Measurements from ENCODE around the gene ZNF366. TPM values are rescaled to one million over a fixed set of nuclear protein-coding genes. Genes with fewer than 3 reads are reported as not detected.
A peak's percentile ranks its signal among the peaks of the same experiment; 100 is the strongest.

Gene ZNF366, protein sequence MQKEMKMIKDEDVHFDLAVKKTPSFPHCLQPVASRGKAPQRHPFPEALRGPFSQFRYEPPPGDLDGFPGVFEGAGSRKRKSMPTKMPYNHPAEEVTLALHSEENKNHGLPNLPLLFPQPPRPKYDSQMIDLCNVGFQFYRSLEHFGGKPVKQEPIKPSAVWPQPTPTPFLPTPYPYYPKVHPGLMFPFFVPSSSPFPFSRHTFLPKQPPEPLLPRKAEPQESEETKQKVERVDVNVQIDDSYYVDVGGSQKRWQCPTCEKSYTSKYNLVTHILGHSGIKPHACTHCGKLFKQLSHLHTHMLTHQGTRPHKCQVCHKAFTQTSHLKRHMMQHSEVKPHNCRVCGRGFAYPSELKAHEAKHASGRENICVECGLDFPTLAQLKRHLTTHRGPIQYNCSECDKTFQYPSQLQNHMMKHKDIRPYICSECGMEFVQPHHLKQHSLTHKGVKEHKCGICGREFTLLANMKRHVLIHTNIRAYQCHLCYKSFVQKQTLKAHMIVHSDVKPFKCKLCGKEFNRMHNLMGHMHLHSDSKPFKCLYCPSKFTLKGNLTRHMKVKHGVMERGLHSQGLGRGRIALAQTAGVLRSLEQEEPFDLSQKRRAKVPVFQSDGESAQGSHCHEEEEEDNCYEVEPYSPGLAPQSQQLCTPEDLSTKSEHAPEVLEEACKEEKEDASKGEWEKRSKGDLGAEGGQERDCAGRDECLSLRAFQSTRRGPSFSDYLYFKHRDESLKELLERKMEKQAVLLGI
- 1 to 10 TPM in 2 of 4 donors, under 1 TPM in 2; 0.38 to 3.8 (median 2.1) TPM for total RNA-seq

DNA sequence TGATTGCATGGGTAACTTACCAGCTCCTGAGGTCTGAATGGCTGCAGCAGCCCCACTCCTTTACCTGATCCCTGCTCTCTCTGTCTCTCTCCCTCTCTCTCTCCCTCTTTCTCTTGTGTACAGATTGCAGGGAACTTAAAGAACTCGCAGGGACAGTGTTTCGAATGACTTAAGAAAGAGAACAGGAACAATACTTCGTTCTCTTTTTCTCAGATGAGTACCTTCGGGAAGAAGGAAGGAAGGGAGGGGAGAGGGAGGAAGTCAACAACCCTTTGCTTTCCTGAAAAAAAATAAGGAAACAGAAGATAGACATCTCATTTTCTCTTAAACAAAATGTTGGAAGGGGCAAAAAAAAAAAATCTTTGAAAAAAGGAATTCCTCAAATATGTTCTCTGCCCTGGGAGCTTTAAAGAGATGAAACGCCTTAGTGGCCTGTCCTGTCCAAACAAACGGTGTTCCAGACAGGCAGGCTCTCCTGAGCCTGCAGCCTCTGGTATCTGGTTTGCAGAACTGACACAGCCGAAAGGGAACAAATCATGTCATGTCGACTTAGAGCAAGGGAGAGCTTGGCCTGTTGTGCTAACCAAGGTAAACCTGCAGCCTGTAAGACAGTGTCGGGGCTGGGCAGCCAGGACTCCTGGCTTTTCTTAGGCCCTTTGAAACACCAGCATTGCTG, at the start of gene ZNF366:
Gene ZNF366 (minus strand): TSS at position 180 of the 676 bp plus-strand sequence. CDS start 45,914 bp downstream, outside the sequence.
- Histone ChIP-seq H3K4me1 (peaks cover 30% of the 10 kb centered on the region), H3K36me3 (no peaks in the 10 kb centered on the region), H3K27me3 (no peaks in the 10 kb centered on the region), H3K4me3 (peak within 1 kb of the TSS; percentile 27), H3K27ac (no peak within 1 kb of the TSS), H3K9me3 (no peaks in the 10 kb centered on the region)
- WGBS, result 71% methylated on average over 9 of the region's 9 CpGs
- no peak for TF ChIP-seq POLR2A (IDR thresholded peaks at IDR 0.05)
- no peak for TF ChIP-seq POLR2AphosphoS5 (IDR thresholded peaks at IDR 0.05)
- TF ChIP-seq, protein P1, sequence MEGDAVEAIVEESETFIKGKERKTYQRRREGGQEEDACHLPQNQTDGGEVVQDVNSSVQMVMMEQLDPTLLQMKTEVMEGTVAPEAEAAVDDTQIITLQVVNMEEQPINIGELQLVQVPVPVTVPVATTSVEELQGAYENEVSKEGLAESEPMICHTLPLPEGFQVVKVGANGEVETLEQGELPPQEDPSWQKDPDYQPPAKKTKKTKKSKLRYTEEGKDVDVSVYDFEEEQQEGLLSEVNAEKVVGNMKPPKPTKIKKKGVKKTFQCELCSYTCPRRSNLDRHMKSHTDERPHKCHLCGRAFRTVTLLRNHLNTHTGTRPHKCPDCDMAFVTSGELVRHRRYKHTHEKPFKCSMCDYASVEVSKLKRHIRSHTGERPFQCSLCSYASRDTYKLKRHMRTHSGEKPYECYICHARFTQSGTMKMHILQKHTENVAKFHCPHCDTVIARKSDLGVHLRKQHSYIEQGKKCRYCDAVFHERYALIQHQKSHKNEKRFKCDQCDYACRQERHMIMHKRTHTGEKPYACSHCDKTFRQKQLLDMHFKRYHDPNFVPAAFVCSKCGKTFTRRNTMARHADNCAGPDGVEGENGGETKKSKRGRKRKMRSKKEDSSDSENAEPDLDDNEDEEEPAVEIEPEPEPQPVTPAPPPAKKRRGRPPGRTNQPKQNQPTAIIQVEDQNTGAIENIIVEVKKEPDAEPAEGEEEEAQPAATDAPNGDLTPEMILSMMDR (IDR thresholded peaks at IDR 0.05), result no peak
- no peak for TF ChIP-seq EP300 (IDR thresholded peaks at IDR 0.05)
- no peak for DNase-seq (ENCODE audit: low spot score in 2 of 2)

DNA sequence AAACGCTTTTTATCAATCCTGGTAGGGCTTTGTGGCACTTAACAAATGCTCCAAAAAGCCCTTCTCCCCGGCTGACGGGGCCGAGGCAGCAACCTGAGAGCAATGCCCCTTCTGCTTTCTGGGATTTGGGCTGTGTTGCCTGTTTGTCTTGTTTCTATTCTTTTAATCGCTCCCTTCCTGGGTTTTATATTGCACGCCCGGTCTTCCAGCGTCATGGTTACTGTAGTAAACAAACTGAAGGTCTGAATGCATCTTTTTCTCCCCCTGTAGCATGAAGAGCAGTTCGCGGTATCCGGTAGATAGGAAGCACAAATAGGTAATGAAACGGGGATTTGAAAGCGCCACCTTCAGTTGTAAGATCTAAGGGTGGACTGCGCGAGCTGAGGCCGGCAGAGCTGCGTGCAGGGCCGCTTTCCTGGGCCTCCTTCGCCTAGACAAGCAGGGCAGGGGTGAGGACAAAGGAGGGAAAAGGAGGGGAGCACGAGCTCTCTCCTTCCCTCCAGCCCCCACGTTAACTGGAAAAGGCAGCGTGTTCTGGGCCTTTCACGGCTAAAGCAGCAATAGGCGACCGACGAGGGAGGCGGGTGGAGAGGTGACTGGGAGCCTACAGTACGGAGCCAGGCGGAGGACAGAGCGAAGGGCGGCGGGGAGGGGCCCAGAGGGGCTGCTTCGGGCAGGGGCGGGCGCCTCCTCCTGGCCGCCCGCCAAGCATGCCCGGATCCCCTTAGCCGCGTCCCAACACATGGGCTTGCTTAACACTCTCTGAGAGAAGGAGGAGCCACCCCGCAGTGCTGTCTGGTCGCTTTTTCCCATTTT, 49.3 kb upstream of the ZNF366 start:
- H3K4me1 ChIP-seq, result peaks cover 30% of the 10 kb centered on the region
- H3K27ac ChIP-seq, result peak overlapping the region; percentile 68
- 4% methylated on average over 23 of the region's 42 CpGs for WGBS
- TF ChIP-seq EP300 (IDR thresholded peaks at IDR 0.05) (no peak), POLR2A (IDR thresholded peaks at IDR 0.05) (no peak), POLR2AphosphoS5 (IDR thresholded peaks at IDR 0.05) (no peak)
- TF ChIP-seq, protein P1 (IDR thresholded peaks at IDR 0.05), result no peak
- H3K27me3 ChIP-seq, result no peaks in the 10 kb centered on the region
- H3K4me3 ChIP-seq, result peak overlapping the region; percentile 37
- no peaks in the 10 kb centered on the region for H3K36me3 ChIP-seq
- peak; percentile 81 to 82 for DNase-seq (ENCODE audit: low spot score in 2 of 2)
- H3K9me3 ChIP-seq, result no peaks in the 10 kb centered on the region

DNA sequence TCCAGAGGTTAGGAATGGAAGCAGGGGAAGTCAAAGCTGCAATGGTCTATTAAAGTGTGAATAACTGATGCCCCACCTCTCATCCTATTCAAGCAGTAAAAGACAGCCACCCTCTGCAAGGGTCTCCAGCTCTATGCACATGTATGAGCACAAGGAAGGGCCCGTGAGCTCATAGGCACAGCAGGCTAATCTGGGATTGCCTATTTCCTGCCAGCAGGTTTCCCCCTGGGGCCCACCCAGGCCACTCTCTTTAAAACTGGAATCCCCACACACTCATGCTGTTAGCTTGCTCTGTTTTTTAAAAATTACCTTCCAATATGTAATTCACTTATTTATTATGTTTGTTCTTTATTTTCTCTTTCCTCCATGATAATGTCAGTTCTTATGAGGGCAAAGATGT, 48.7 kb upstream of the ZNF366 start:
- Histone ChIP-seq H3K4me1 (peaks cover 30% of the 10 kb centered on the region), H3K27me3 (no peaks in the 10 kb centered on the region), H3K27ac (peak overlapping the region; percentile 68), H3K4me3 (no peak overlapping the region), H3K36me3 (no peaks in the 10 kb centered on the region), H3K9me3 (no peaks in the 10 kb centered on the region)
- WGBS, result 64% methylated on average over 1 of the region's 1 CpG
- no peak for DNase-seq (ENCODE audit: low spot score in 2 of 2)
- TF ChIP-seq POLR2A (IDR thresholded peaks at IDR 0.05) (no peak), POLR2AphosphoS5 (IDR thresholded peaks at IDR 0.05) (no peak), EP300 (IDR thresholded peaks at IDR 0.05) (no peak)
- TF ChIP-seq, protein P1 (IDR thresholded peaks at IDR 0.05), result no peak

DNA sequence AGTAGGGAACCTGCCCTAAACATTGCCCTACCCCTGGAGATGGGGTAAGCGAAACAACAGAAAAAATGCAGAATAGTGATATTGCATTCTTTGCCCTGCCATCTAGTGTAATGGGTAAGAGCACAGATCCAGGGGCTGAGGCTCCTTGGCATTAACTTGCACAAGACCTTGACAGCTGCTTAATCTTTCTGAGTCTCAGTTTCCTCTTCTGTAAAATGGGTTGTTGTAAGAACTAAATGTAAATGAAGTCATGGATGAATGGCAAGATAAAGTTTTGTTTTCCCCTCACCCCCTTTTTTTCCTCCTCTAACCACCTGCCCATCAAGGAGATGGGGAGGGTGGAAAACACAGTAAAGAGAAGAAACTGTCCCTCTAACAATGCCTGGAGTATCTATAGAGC, 47.7 kb upstream of the ZNF366 start:
- no peaks in the 10 kb centered on the region for H3K27me3 ChIP-seq
- 89% methylated on average over 1 of the region's 1 CpG for WGBS

More for the DNA sequence above, 47.7 kb upstream of the ZNF366 start:
- Histone ChIP-seq H3K4me1 (peaks cover 30% of the 10 kb centered on the region), H3K9me3 (no peaks in the 10 kb centered on the region), H3K4me3 (no peak overlapping the region), H3K36me3 (no peaks in the 10 kb centered on the region), H3K27ac (no peak overlapping the region)
- no peak for TF ChIP-seq POLR2AphosphoS5 (IDR thresholded peaks at IDR 0.05)
- TF ChIP-seq, protein P1 (IDR thresholded peaks at IDR 0.05), result no peak
- no peak for TF ChIP-seq EP300 (IDR thresholded peaks at IDR 0.05)
- no peak for TF ChIP-seq POLR2A (IDR thresholded peaks at IDR 0.05)
- DNase-seq (ENCODE audit: low spot score in 2 of 2), result no peak

Data from suprapubic skin (tissue), 4 donors.